Adrenal gland (tissue), 5 donors: ENCODE data around the gene COA4.

Source experiments
- POLR2A ChIP-seq, 2 donors: fragments of 450-650 bp; IDR thresholded peaks; one replicate each; pipeline ENCODE4 v1.6.1; 2017; ENCODE audit warnings: antibody characterized with exemption in 2 of 2, mild to moderate bottlenecking in 2 of 2, moderate library complexity in 1 of 2
- TF ChIP-seq, protein P1 (sequence below), 6 experiments: fragments of 450-650 bp in 4 of 6; fragments of 200-600 bp in 2 of 6; sonication (generic) in 1 of 6; IDR thresholded peaks; 1 replicate in 5 of 6; 2 replicates in 1 of 6; pipeline versions ENCODE4 v1.5.1 to v1.8.0; 2016 to 2021; ENCODE audit warnings: antibody characterized with exemption in 6 of 6, mild to moderate bottlenecking in 2 of 6, moderate library complexity in 1 of 6
- donor health status: DM: no; HTN: no; CAD: no.

DNA sequence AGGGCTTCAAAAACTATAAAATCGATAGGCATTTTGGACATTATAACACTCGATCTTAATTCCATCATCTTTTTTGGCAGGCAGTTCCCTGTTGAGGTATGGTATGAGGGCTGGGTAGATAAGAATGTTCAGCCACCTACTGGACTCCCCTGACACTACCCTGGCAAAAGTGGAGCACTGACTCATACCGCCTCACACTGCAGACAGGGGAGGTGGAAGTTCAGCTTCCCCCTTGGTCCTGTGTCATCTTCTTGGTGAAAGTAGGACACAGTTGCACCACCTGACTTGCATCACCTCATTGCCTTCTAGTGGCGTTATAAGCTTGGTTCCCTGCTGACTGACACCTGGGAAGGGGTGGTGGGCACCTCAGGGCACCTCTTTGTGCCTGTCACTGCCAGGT, 30.5 kb upstream of the COA4 start:
- TF ChIP-seq POLR2A (IDR thresholded peaks at IDR 0.05): no peak
- TF ChIP-seq, protein P1, sequence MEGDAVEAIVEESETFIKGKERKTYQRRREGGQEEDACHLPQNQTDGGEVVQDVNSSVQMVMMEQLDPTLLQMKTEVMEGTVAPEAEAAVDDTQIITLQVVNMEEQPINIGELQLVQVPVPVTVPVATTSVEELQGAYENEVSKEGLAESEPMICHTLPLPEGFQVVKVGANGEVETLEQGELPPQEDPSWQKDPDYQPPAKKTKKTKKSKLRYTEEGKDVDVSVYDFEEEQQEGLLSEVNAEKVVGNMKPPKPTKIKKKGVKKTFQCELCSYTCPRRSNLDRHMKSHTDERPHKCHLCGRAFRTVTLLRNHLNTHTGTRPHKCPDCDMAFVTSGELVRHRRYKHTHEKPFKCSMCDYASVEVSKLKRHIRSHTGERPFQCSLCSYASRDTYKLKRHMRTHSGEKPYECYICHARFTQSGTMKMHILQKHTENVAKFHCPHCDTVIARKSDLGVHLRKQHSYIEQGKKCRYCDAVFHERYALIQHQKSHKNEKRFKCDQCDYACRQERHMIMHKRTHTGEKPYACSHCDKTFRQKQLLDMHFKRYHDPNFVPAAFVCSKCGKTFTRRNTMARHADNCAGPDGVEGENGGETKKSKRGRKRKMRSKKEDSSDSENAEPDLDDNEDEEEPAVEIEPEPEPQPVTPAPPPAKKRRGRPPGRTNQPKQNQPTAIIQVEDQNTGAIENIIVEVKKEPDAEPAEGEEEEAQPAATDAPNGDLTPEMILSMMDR (IDR thresholded peaks at IDR 0.05): peak; percentile 16 to 58 (median 52)
